Left lobe of liver (tissue), 2 donors: ENCODE results near the gene NAT16. TPM values are rescaled to one million over a fixed set of nuclear protein-coding genes. Genes with fewer than 3 reads are reported as not detected.
A peak's percentile ranks its signal among the peaks of the same experiment; 100 is the strongest.

Experiments used
- ATAC-seq: fragments of 200-7000 bp; cut with Tn5 transposase; one replicate; pipeline ENCODE4 v1.9.1; 2020; ENCODE audit warnings: mild to moderate bottlenecking, moderate library complexity
- DNase-seq: peaks from one replicate; pipeline ENCODE4 v3.0.0-alpha.2; 2020; ENCODE audit warnings: low spot score
- total RNA-seq: library from RNA; stranded (reverse); gene quantifications from one replicate; pipeline ENCODE4 v1.2.1, GENCODE V29; 2021
- donor health status: DM: no; HTN: no; CAD: no; lungs with moderate emphysema.
- donor health status: DM: no; HTN: yes; CAD: no.

Gene NAT16
- total RNA-seq, 1 donor from 2014 or later, result not detected

- no peak for DNase-seq
- ATAC-seq, result peak; percentile 6
Measured at GRCh38 chr7:101162551-101163278, 17.4 kb downstream of the NAT16 start.

GRCh38 chr7:101161692-101162471, 18.2 kb downstream of the NAT16 start:
- ATAC-seq, result no peak
- DNase-seq, result no peak

- ATAC-seq (no peak), DNase-seq (no peak)
Measured at GRCh38 chr7:101160910-101161309, 19.2 kb downstream of the NAT16 start.

- no peak for ATAC-seq
- no peak for DNase-seq
Measured at GRCh38 chr7:101159696-101160674, 20.1 kb downstream of the NAT16 start.

- DNase-seq (no peak), ATAC-seq (no peak)
Measured at GRCh38 chr7:101156866-101157589, 23.1 kb downstream of the NAT16 start.

- no peak for DNase-seq
- ATAC-seq, result no peak
Measured at GRCh38 chr7:101156277-101156676, 23.8 kb downstream of the NAT16 start.

GRCh38 chr7:101155303-101155702, 24.8 kb downstream of the NAT16 start:
- no peak for DNase-seq
- no peak for ATAC-seq

- peak; percentile 50 for ATAC-seq
- no peak for DNase-seq
Measured at GRCh38 chr7:101154693-101155102, 25.4 kb downstream of the NAT16 start.

GRCh38 chr7:101153969-101154692, 26.0 kb downstream of the NAT16 start, which contains the start of gene AP1S1:
Gene AP1S1, plus strand, starts transcription at chr7:101154476. Its CDS starts 39 bp downstream, at chr7:101154515.
- DNase-seq, result peak; percentile 97
- ATAC-seq, result peak; percentile 98

GRCh38 chr7:101151908-101152651, 28.0 kb downstream of the NAT16 start:
- DNase-seq, result no peak
- no peak for ATAC-seq

GRCh38 chr7:101140746-101141382, 39.2 kb downstream of the NAT16 start:
- ATAC-seq, result no peak

GRCh38 chr7:101140339-101140699, 39.8 kb downstream of the NAT16 start:
- no peak for DNase-seq
- ATAC-seq, result no peak

More at GRCh38 chr7:101140746-101141382, 39.2 kb downstream of the NAT16 start:
- no peak for DNase-seq

GRCh38 chr7:101138213-101138870, 41.8 kb downstream of the NAT16 start:
- peak; percentile 84 for ATAC-seq
- peak; percentile 55 for DNase-seq

GRCh38 chr7:101137651-101138212, 42.4 kb downstream of the NAT16 start:
- ATAC-seq (peak; percentile 37), DNase-seq (no peak)

- DNase-seq (no peak), ATAC-seq (no peak)
Measured at GRCh38 chr7:101134399-101134980, 45.6 kb downstream of the NAT16 start.

- DNase-seq (no peak), ATAC-seq (no peak)
Measured at GRCh38 chr7:101133621-101134398, 46.3 kb downstream of the NAT16 start.
